Rectal smooth muscle tissue (tissue), 1 donor: ENCODE results near the gene MBD2.
"Not testable (repeated sequence)": the region's sequence is repeated elsewhere in the genome, so short reads cannot be mapped to it uniquely, and the experiment has no call there.

Source experiments
- H3K27ac ChIP-seq: one replicate; pipeline ENCODE4 v1.7.0; 2013; ENCODE audit warnings: low read depth, low read length, inconsistent platforms
- H3K27me3 ChIP-seq: one replicate; pipeline ENCODE4 v1.7.0; 2013; ENCODE audit warnings: low read length; ENCODE audit not compliant: control insufficient read depth, insufficient read depth
- H3K36me3 ChIP-seq: one replicate; pipeline ENCODE4 v1.7.0; 2013; ENCODE audit warnings: low read length; ENCODE audit not compliant: control insufficient read depth, insufficient read depth
- H3K4me1 ChIP-seq: one replicate; pipeline ENCODE4 v1.7.0; 2013; ENCODE audit warnings: low read length; ENCODE audit not compliant: control insufficient read depth, insufficient read depth
- H3K4me3 ChIP-seq: one replicate; pipeline ENCODE4 v1.7.0; 2013; ENCODE audit warnings: low read length
- H3K9ac ChIP-seq: one replicate; pipeline ENCODE4 v1.7.0; 2013; ENCODE audit warnings: low read length

MBD2 gene

GRCh38 chr18:54224379-54225014, at the start of gene MBD2:
Gene MBD2, minus strand, starts transcription at chr18:54224669. Its CDS starts 110 bp downstream, at chr18:54224559.
- H3K4me1 ChIP-seq, result peaks cover 10% of the 10 kb centered on the region
- no peaks in the 10 kb centered on the region for H3K27me3 ChIP-seq
- H3K27ac ChIP-seq, result peak within 1 kb of the TSS; percentile 64
- H3K4me3 ChIP-seq, result peak within 1 kb of the TSS; percentile 78
- no peak within 1 kb of the TSS for H3K9ac ChIP-seq
- no peaks in the 10 kb centered on the region for H3K36me3 ChIP-seq

GRCh38 chr18:54269893-54270844, 45.7 kb upstream of the MBD2 start:
- Histone ChIP-seq H3K27me3 (no peaks in the 10 kb centered on the region), H3K27ac (peak overlapping the region; percentile 78), H3K9ac (peak overlapping the region; percentile 70), H3K4me1 (no peaks in the 10 kb centered on the region), H3K4me3 (peak overlapping the region; percentile 90), H3K36me3 (no peaks in the 10 kb centered on the region)

GRCh38 chr18:54268751-54269150, 44.3 kb upstream of the MBD2 start:
- H3K9ac ChIP-seq, result no peak overlapping the region
- H3K4me3 ChIP-seq, result peak overlapping the region; percentile 90
- no peaks in the 10 kb centered on the region for H3K36me3 ChIP-seq
- H3K27me3 ChIP-seq, result no peaks in the 10 kb centered on the region
- H3K4me1 ChIP-seq, result no peaks in the 10 kb centered on the region
- peak overlapping the region; percentile 78 for H3K27ac ChIP-seq

- Histone ChIP-seq H3K27ac (no peak overlapping the region), H3K4me3 (no peak overlapping the region), H3K36me3 (no peaks in the 10 kb centered on the region), H3K4me1 (no peaks in the 10 kb centered on the region), H3K9ac (no peak overlapping the region), H3K27me3 (no peaks in the 10 kb centered on the region)
These were observed 43.2 kb upstream of the MBD2 start for GRCh38 chr18:54267701-54268100.

- Histone ChIP-seq H3K27me3 (no peaks in the 10 kb centered on the region), H3K4me1 (no peaks in the 10 kb centered on the region), H3K4me3 (no peak overlapping the region), H3K9ac (no peak overlapping the region), H3K27ac (no peak overlapping the region), H3K36me3 (no peaks in the 10 kb centered on the region)
These were observed 39.5 kb upstream of the MBD2 start for GRCh38 chr18:54263904-54264336.

- no peak overlapping the region for H3K27ac ChIP-seq
- no peak overlapping the region for H3K4me3 ChIP-seq
- H3K27me3 ChIP-seq, result no peaks in the 10 kb centered on the region
- H3K4me1 ChIP-seq, result no peaks in the 10 kb centered on the region
- no peaks in the 10 kb centered on the region for H3K36me3 ChIP-seq
- H3K9ac ChIP-seq, result no peak overlapping the region
These were observed 37.4 kb upstream of the MBD2 start for GRCh38 chr18:54261894-54262293.

- no peak overlapping the region for H3K4me3 ChIP-seq
- H3K27ac ChIP-seq, result no peak overlapping the region
These were observed 36.1 kb upstream of the MBD2 start for GRCh38 chr18:54260396-54261072.

GRCh38 chr18:54257818-54258217, 33.3 kb upstream of the MBD2 start:
- not testable (repeated sequence) for H3K9ac ChIP-seq, H3K27ac ChIP-seq, H3K4me3 ChIP-seq, H3K4me1 ChIP-seq, H3K27me3 ChIP-seq, H3K36me3 ChIP-seq

More at GRCh38 chr18:54260396-54261072, 36.1 kb upstream of the MBD2 start:
- Histone ChIP-seq H3K9ac (no peak overlapping the region), H3K36me3 (no peaks in the 10 kb centered on the region), H3K4me1 (no peaks in the 10 kb centered on the region), H3K27me3 (no peaks in the 10 kb centered on the region)

- H3K36me3 ChIP-seq, result no peaks in the 10 kb centered on the region
- H3K4me1 ChIP-seq, result no peaks in the 10 kb centered on the region
- H3K27ac ChIP-seq, result no peak overlapping the region
- no peak overlapping the region for H3K9ac ChIP-seq
- no peak overlapping the region for H3K4me3 ChIP-seq
- no peaks in the 10 kb centered on the region for H3K27me3 ChIP-seq
These were observed 32.5 kb upstream of the MBD2 start for GRCh38 chr18:54257015-54257414.

- H3K4me1 ChIP-seq, result no peaks in the 10 kb centered on the region
- no peak overlapping the region for H3K4me3 ChIP-seq
- H3K27ac ChIP-seq, result no peak overlapping the region
- H3K27me3 ChIP-seq, result no peaks in the 10 kb centered on the region
- H3K36me3 ChIP-seq, result no peaks in the 10 kb centered on the region
- H3K9ac ChIP-seq, result no peak overlapping the region
These were observed 30.7 kb upstream of the MBD2 start for GRCh38 chr18:54255141-54255540.

- Histone ChIP-seq H3K4me3 (no peak overlapping the region), H3K27me3 (no peaks in the 10 kb centered on the region), H3K9ac (no peak overlapping the region), H3K4me1 (no peaks in the 10 kb centered on the region), H3K27ac (no peak overlapping the region), H3K36me3 (no peaks in the 10 kb centered on the region)
These were observed 29.8 kb upstream of the MBD2 start for GRCh38 chr18:54254265-54254758.
